ENCODE results near the gene MPG.
A peak's percentile ranks its signal among the peaks of the same experiment; 100 is the strongest.

MPG gene

DNA sequence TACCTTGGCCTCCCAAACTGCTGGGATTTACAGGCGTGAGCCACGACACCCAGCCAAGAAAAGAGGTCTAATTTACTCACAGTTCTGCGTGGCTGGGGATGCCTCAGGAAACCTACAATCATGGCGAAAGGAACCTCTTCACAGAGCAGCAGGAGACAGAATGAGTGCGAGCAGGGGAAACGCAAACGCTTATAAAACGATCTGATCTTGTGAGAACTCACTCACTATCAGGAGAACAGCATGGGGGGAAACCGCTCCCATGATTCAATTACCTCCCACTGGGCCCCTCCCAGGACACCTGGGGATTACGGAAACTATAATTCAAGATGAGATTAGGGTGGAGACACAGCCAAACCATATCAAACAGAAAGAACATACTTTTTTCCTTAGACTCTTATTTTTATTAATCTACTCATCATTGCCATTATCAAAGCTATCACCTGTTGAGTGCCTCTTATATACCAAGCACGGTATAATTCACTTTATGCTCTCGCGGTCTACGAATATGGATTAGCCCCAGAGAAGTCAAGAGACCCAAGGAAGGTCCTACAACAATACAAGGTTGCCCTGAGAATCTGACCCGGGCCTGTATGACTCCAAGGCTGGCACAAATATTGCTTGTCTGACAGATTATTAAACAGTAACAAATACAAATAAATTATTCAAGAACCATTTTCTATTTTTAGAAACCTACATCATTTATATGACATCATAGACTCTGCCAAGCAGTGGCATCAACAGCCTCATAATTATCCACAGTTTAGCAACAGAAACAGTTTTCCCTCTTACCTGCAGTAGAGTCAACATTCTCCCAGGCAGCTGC, 27.0 kb upstream of the MPG start:
- no peak for DNase-seq (ENCODE audit: low read depth in 2 of 2)

DNA sequence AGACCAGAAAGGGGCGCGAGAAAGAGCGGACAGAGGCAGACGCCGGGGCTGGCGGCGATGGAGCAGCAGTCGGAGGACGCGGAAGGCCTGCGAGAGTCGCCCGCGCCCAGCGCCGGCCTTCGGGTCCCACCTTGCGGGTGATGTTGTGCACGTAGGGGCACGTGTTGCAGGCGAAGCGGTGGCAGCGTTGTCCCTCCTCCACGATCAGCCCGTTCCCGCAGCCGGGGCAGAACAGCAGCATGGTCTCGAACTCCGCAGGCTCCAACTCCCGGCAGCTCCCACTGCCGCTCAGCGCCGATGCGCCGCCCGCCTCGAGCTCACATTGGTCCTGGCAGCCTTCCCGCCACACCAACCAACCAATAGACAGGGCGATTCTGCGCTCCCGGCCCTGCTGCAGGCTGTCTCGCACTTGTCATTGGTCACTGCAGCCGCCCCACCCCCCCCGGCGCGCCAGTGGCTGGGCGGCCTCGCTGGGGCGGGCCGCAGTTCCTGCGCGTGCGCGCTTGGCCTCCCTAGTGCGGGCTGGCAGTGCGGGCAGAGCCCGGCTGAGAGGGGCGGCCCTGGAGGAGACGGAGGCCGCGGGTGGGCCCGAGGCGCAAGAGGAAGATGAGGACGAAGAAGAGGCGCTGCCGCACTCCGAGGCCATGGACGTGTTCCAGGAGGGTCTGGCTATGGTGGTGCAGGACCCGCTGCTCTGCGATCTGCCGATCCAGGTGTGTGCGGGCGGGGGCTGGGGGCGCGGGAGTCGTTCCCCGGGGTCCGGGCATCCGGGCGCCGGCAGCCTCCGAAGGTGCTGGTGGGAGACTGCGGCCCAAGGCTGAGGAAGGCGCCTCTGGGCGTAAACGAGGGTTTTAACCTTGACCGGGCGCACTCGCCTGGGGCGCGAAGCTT, 24.4 kb upstream of the MPG start, which contains the start of the genes POLR3K and SNRNP25:
POLR3K (minus strand) TSS at position 263 of the 891 bp plus-strand sequence; CDS start at position 241, 22 bp downstream.
SNRNP25 (plus strand) TSS at position 483 of the 891 bp plus-strand sequence; CDS start at position 672, 189 bp downstream.
- DNase-seq (ENCODE audit: low read depth in 2 of 2), result peak; percentile 96 to 99

DNA sequence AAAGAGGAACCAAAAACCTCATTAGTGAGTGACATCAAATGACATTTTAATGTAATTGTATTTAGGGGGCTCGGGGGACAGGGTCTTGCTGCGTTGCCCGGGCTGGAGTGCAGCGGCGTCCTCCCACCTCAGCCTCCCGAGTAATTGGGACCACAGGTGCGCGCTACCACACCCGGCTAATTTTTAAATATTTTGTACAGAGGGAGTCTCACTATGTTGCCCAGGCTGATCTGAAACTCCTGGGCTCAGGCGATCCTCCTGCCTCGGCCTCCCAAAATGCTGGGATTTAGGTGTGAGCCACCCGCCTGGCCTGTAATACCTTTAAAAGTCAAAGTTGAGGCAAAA, 23.8 kb upstream of the MPG start:
- no peak for DNase-seq (ENCODE audit: low read depth in 2 of 2)

DNA sequence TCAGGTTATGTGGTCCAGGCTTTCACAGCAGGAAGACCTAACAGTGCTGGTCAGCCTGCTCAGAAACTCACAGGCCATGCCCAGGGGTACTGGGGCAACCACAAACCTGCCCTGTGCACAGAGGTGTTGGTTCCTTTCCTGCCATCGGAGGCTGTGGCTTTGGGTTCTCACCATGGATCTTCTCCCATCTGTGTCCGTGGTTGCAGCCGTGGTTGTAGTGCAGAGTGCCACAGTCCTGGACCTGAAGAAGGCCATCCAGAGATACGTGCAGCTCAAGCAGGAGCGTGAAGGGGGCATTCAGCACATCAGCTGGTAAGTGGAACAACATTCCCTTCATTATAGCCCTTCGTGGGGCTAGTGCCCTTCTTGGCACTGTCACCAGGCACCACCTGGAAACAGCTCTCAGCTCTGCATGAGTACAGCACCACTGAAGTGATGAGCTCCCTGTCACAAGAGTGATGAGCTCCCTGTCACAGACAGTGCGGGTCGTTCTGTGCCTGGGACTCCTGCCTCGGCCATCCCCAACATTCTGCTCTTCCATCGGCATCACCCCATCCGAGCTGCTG, 22.4 kb upstream of the MPG start:
- no peak for DNase-seq (ENCODE audit: low read depth in 2 of 2)

DNA sequence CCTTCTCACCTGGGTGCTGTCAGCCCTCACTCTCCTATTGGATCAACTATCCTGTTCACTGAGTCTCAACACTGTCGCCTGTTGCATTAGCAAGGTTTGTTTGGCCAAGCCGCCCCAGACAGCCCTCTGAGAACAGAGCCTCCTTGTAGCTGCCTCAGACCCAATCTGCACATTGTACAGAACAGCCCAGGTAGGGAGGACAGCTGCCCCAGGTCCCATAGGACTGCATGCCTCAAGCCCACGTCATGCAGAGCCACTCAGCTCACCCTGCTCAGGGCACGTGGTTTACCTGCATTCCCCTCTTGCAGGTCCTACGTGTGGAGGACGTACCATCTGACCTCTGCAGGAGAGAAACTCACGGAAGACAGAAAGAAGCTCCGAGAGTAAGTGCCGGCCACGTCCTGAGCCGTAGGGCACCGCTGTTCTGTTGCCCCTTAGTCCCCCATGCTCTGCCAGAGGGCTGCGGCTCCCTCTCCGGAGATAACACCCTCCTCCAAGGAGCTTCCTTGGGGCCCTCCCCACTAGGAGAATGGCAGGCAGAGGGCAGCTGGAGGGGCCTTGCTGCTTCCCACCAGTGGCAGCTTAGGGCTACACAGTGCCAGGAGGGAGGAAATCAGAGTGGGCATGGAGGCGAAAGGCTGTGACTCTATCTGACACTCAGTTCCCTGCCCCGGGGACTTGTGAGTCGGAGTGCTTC, 21.6 kb upstream of the MPG start:
- no peak for DNase-seq (ENCODE audit: low read depth in 2 of 2)

DNA sequence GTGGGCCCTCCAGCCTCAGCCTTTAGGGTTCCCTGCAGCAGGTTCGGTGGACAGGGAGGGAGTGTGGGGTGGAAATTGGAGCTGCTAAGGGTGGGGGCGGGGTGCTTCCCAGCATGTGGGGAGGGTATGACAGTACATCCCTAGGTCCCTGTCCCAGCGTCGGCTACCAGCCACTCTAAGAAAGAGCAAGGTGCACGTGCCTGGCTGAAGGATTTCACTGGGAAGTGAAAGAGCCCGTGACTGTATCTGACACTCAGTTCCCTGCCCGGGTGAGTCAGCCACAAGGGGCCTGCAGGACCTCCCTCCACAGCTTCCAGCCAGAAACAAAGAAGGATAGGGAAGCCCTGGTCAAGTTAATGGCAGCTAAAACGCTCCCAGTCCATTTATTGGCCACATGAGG, 20.3 kb upstream of the MPG start:
- no peak for DNase-seq (ENCODE audit: low read depth in 2 of 2)

DNA sequence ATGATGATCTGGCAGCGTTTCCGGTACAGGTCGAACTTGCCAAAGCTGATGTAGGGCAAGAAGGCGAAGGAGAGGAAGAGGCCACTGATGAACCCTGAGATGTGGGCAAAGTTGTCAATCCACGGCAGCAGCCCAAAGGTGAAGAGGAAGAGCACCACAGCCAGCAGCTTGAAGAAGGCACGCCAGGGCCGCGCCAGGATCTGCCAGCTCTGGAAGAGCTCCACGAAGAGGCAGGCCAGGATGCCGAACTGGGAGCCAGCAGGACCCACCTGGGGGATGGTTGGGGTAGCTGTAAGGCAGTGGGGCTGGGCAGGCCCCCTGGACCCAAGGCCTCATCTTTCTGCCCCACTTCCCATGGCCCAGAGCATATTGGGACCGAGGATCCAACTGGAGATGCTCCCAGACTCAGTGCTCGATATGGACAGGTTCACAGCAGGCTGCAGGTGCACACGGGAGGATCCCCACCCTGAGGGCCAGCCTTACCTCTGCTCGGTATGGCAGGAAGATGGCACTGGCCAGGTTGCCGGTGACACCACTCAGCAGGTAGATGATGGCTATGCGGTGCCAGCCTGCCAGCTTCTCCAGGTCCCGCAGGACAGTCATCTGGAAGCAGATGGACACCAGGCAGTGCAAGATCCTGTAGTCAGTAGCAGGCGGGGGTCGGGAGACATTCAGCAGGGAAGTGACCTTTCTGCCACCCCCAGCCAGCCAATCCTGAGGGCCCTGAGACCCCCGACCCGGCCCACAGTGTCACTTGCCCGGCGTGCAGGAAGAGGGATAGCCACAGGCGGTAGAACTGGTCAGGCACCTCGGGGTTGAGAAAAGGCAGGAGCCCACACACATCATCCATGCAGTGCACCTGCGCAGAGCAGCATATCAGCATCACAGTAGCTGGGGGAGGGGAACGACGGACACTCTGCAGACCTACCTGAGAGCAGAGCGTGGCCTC, 19.3 kb upstream of the MPG start:
- no peak for DNase-seq (ENCODE audit: low read depth in 2 of 2)

DNA sequence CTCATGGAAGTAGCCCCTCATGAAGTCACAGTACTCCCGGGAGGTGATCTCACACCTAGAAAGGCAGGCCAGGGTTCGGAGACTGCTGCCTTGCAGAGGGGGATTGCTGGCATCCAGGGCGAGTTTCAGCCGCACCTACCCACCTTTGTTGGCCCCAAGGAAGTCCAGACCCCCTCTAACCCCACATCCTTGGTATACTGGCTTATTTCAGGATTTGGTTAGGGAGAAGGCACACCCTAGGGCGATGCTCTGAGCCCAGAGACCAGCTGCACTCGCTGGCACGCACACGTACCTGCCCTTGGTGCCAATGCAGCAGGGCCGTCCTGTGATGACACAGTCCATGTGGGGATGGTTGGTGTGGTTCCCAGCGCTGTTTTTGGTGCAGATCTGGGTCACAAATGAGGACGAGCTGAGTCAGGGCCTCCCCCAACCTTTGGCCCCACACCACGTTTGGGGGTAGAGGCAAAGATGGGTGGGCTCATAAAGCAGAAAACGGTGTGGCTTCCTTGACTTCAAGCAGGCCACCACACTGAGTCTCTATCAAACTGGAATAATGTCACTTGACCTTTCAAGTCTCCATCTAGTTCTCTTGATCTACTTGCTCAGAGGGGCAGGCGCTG, 18.5 kb upstream of the MPG start:
- DNase-seq (ENCODE audit: low read depth in 2 of 2), result no peak

DNA sequence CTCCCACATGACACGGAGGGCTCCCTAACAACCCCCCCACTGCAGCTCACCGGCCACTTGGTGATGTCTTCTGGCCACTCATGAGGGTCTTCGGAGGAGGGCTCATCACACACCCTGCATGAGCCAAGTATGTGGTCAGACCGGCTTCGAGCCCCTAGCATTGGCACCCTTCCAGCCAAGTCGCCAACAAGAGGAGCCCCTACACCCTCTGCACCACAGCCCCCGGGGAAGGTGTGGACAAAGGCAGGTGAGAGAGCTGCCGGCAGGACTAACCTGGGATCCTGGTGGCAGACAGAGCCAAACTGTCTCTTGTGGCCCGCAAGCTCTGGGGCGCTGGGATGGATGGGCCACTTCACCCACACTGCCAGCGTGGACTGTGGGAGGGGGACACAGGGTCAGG, 17.9 kb upstream of the MPG start:
- DNase-seq (ENCODE audit: low read depth in 2 of 2), result no peak

DNA sequence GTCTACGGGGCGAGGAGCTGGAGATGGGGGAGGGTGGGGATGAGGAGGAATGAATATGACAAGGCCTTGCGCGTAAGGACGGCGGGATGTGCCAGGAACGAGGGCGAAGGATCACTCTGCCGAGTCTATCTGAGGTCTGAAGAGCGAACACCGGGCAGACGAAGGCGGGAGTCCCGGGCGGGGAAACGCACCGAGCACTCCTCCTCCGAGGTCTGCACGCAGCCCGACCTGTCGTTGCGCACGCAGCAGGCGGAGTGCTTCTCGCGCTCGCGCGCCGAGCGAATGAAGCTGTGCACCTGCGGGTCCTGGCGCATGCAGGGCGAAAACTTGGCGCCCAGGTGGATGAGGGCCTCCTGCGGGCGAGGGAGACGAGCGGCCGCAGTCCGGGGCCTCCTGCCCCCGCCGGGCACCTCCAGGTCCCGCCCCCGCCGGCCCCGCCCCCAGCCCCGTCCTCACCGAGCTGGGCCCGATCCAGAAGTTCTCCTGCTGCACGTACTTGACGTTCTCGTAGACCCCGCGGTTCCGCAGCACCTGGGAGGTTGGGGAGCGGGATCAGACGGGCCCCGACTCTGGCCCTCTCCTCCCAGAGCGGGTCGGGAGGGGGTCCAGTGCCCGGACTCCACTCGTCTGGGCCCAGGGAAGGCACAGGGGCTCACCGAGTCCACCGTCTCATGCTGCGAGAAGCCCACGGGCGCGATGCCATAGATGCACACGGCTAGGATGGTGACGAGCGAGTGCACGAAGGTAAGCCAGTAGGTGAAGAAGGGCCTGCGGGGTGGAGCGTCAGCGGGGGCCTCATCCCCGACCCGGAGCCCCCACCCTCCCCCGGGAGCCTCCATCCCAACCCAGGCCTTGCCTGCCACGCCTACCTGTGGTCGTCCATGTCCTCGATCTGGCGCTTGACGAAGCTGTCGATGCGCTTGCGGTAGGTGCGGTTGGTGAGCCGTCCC, 16.8 kb upstream of the MPG start:
- no peak for DNase-seq (ENCODE audit: low read depth in 2 of 2)

DNA sequence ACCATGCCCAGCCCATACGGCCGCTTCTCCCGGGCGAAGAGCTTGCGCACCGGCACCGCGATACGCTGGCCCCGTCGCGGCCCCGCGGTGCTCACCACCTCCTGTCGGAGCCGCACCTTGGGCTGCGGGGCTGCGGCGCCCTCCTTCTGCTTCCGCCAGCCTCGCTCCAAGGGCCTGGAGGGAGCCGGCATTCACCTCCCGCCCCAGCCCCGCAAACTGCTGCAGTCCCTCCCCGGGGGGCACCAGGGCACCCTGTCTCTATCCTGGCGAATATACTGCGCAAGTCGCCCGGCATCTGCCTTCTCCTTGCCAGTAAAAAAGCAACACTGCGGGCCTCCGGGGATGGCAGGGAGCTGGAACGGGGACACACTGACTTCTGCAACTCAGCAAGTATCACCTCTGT, 16.1 kb upstream of the MPG start:
- no peak for DNase-seq (ENCODE audit: low read depth in 2 of 2)

DNA sequence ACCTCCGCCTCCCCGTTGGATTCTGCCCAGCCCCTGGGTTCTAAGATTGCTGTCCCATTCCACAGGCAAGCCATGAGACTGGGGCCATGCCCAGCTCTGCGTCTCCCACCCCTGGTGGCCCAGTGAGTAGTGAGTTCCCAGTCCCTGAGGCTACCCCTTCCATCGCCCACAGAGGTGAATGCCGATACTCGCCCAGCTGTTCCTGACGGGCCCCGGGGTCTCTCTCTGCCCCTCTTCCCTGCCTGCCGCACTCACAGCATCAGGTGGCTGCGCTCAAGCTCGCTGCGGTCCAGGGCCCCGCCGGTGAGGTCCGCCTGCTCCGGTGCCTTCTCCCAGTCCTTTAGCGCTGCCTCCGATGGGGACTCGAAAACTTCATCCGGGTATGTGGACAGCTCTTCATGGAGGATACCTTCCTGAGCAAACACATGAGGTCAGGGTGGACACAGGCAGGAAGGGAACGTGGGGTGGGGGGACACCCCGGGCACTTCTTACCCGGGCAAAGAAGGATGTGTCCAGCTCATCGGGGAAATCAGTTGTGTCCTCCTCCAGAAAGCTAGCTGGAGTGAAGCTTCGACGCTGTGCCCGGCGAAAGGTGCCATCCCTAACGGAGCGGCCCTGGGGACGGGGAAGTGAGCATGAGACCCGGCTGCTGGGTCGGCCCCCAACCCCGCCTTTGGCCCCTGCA, 15.6 kb upstream of the MPG start:
- no peak for DNase-seq (ENCODE audit: low read depth in 2 of 2)

DNA sequence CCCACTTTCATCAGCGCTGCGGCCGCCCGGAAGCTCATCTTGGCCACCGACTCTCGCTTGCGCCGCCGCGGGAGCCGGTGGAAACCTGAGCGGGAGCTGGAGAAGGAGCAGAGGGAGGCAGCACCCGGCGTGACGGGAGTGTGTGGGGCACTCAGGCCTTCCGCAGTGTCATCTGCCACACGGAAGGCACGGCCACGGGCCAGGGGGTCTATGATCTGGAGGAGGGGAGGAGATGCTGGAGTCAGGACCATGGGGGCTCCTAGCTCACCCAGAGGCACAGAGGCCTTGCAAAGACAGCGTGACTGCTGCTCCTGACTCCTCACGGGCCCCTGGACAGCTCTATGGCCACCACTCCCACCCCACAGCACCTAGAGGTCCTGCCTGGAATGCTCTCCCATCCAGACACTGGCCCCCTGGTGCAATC, 15.0 kb upstream of the MPG start:
- DNase-seq (ENCODE audit: low read depth in 2 of 2), result no peak

DNA sequence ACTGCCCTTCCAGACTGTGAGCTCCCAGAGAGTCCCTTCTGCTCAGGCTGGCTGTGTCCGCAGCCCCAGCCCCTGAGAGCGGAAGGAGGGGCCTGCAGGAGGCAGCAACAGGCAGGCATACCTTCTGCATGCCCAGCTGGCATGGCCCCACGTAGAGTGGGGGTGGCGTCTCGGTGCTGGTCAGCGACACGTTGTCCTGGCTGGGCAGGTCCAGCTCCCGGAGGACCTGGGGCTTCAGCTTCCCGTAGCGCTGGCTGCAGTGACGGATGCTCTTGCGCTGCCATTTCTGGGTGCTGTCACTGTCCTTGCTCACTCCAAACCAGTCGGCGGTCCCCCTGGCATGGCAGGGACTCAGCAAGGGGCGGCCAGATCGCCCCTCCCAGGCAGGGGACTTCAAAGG, 14.6 kb upstream of the MPG start:
- no peak for DNase-seq (ENCODE audit: low read depth in 2 of 2)

DNA sequence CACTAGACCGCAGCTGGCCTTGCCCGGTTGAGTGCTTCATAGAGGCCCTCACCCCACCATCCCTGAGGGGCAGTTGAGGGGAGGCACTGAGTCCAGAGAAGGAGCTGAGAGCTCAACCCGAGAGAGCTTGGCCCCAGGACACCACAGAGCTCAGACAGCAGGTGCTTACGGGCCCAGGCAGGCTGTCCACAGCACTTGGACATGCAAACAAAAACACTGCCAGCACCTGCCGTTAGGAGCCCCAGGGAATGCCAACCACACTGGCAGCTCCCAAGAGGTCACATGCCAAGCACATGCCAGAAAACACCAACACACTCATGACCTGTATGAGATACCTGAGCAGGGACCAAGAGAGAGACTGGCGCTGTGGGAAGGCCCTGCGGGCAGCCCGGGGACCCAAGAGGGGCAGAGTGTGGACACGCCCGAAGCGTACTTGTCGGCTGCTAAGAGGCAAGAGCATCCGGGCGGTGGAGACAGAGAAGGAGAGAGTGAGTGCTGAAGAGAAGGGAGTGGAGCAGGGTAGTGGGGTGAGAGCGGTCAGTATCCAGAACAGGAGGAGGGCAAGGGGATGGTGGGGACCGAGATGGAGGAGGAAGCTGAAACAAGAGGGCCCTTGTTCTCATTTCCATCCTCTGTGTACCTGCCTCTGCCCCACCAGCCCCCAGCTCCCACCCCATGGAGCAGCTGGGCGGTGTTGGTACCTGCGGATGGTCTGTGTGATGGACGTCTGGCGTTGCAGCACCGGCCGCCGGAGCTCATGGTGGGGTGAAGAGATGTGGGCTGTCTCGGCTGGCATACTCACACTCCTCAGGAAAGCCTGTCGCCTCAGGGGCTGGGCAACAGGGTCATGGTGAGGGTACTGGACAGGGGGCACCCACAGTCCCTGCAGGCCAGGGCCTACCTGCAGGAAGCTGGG, 13.8 kb upstream of the MPG start:
- no peak for DNase-seq (ENCODE audit: low read depth in 2 of 2)

DNA sequence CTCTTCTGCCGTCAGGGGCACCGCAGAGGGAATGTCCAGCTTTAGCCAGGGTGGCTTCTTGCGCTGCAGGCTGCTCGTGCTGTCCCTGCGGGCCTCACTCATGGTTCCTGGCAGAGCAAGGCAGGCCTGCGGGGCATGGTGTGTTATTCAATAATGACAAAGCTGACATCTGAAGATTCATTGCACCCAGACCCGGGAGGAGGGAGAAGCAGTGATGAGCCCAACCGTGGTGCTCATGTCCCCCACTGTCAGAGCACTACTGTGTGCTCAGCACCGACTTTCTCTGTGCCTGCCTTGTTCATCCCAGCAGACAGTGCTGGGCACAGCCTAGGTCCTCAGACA, 13.1 kb upstream of the MPG start:
- DNase-seq (ENCODE audit: low read depth in 2 of 2), result no peak

DNA sequence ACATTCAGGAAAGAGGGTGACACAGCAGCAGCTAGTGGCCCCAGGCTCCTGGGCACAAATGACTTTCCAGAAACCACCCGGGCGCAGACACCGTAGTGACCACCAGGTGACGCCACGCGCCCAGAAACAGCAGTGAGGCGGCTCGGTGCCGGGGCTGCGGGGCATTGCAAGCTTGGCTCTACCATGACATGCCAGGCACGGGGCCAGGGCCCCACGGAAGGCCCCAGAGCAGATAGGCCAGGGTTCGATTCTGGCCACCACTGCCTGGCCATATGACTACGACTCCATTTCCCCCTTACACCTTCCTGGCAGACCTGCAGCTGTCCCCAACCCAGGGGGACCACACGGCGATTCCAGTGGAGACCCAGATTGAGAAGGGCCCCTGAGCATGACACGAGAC, 12.3 kb upstream of the MPG start:
- DNase-seq (ENCODE audit: low read depth in 2 of 2), result peak; percentile 74 to 83

All from stimulated activated CD4-positive, alpha-beta T cell treated with anti-CD3 and anti-CD28 coated beads, Interleukin-12 subunit alpha, Interleukin-12 subunit beta, amount 100 ng/mL, for 24 hours (primary cell).